ENCODE data around the gene OLFML2A.

DNA sequence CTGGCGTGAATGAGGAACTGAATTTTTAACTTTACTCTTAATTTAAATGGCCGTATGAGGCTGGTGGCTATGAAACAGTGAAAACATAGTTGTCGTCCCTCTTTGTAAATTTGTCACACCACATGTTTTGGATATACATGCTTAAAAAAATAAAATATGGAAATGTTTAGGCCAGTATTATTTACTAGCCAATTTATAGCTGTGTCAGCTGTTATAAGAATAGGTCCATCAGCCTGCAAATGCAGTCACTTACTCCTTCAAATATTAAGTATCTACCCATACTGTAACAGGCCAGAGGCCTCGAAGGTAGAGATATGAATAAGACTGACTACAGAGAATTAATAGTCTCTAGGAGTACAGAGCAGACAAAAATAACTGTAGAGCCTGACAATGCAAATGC lies 35.8 kb upstream of the OLFML2A start:
- TF ChIP-seq, protein P1, sequence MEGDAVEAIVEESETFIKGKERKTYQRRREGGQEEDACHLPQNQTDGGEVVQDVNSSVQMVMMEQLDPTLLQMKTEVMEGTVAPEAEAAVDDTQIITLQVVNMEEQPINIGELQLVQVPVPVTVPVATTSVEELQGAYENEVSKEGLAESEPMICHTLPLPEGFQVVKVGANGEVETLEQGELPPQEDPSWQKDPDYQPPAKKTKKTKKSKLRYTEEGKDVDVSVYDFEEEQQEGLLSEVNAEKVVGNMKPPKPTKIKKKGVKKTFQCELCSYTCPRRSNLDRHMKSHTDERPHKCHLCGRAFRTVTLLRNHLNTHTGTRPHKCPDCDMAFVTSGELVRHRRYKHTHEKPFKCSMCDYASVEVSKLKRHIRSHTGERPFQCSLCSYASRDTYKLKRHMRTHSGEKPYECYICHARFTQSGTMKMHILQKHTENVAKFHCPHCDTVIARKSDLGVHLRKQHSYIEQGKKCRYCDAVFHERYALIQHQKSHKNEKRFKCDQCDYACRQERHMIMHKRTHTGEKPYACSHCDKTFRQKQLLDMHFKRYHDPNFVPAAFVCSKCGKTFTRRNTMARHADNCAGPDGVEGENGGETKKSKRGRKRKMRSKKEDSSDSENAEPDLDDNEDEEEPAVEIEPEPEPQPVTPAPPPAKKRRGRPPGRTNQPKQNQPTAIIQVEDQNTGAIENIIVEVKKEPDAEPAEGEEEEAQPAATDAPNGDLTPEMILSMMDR (conservative IDR thresholded peaks at IDR 0.05; ENCODE audit: low read length): no peak
- no peak for TF ChIP-seq EZH2phosphoT487 (IDR thresholded peaks at IDR 0.05; ENCODE audit: borderline replicate concordance, low read depth, low read length)

Measured in OCI-LY7 (cell line).